SK-N-SH (cell line): Measurements from ENCODE around the gene NTHL1. TPM values are rescaled to one million over a fixed set of nuclear protein-coding genes. Genes with fewer than 3 reads are reported as not detected.

Experiments used
- CTCF ChIA-PET: fragments of 300-600, 350-600 bp; formaldehyde crosslinking; extraction: SDS; loops from one replicate; lab custom pipeline; 2021; lab: Yijun Ruan, JAX
- POLR2A ChIA-PET: fragments of 350-600 bp; sonication (Branson Sonifier 250); formaldehyde crosslinking; extraction: SDS; loops from one replicate; lab custom pipeline; 2020; ENCODE audit warnings: antibody characterized with exemption, inconsistent platforms; lab: Yijun Ruan, JAX
- DNase-seq: peaks from one replicate; pipeline ENCODE4 v3.0.0; 2012
- H2AFZ ChIP-seq: fragments of 200-600 bp; sonication (generic); 2 replicates; pipeline ENCODE4 v1.8.1; 2016; ENCODE audit warnings: antibody characterized with exemption, mild to moderate bottlenecking, low read depth
- H3F3A ChIP-seq: fragments of 200-600 bp; sonication (generic); replicated peaks from 2 replicates; pipeline ENCODE3; 2016; ENCODE audit warnings: antibody characterized with exemption, mild to moderate bottlenecking; ENCODE audit not compliant: insufficient read depth
- H3K27ac ChIP-seq, 2 experiments: fragments of 200-500 bp in 1 of 2; fragments of 200-600 bp in 1 of 2; sonication (Bioruptor generic) in 1 of 2; sonication (generic), shearing (Covaris generic) in 1 of 2; 2 replicates each; pipeline versions ENCODE4 v1.5.1 to v1.6.1; 2014 to 2016; ENCODE audit warnings: low read depth in 2 of 2, inconsistent platforms in 1 of 2, low read length in 1 of 2, mild to moderate bottlenecking in 1 of 2, mixed read lengths in 1 of 2
- H3K27me3 ChIP-seq: fragments of 200-600 bp; sonication (generic), shearing (Covaris generic); 2 replicates; pipeline ENCODE4 v1.6.1; 2016; ENCODE audit warnings: mixed run types; ENCODE audit not compliant: insufficient read depth
- H3K36me3 ChIP-seq, 2 experiments: fragments of 200-500 bp in 1 of 2; fragments of 200-600 bp in 1 of 2; sonication (Bioruptor generic) in 1 of 2; sonication (generic) in 1 of 2; replicated peaks in 1 of 2; 2 replicates each; pipeline versions ENCODE3 to v1.5.1; 2014 to 2016; ENCODE audit warnings: low read length in 1 of 2, mild to moderate bottlenecking in 1 of 2; ENCODE audit not compliant: insufficient read depth in 2 of 2, control insufficient read depth in 1 of 2
- H3K4me1 ChIP-seq, 2 experiments: fragments of 200-500 bp in 1 of 2; fragments of 200-600 bp in 1 of 2; sonication (Bioruptor generic) in 1 of 2; sonication (generic), shearing (Covaris generic) in 1 of 2; 2 replicates each; pipeline versions ENCODE4 v1.5.1 to v1.6.1; 2014 to 2016; ENCODE audit warnings: low read depth in 1 of 2, low read length in 1 of 2, mixed run types in 1 of 2; ENCODE audit not compliant: insufficient read depth in 2 of 2, control insufficient read depth in 1 of 2
- H3K4me2 ChIP-seq: fragments of 200-600 bp; sonication (generic), shearing (Covaris generic); 2 replicates; pipeline ENCODE4 v1.6.1; 2017; ENCODE audit warnings: mixed run types
- H3K4me3 ChIP-seq, 2 experiments: fragments of 200-500 bp in 1 of 2; fragments of 200-600 bp in 1 of 2; sonication (Bioruptor generic) in 1 of 2; sonication (generic), shearing (Covaris generic) in 1 of 2; 2 replicates each; pipeline versions ENCODE4 v1.5.1 to v1.8.1; 2014 to 2016; ENCODE audit warnings: low read depth in 2 of 2, inconsistent platforms in 1 of 2, low read length in 1 of 2, mild to moderate bottlenecking in 1 of 2, mixed read lengths in 1 of 2, moderate library complexity in 1 of 2
- H3K79me2 ChIP-seq: fragments of 200-600 bp; sonication (generic); 2 replicates; pipeline ENCODE4 v1.8.1; 2017; ENCODE audit warnings: mild to moderate bottlenecking; ENCODE audit not compliant: insufficient read depth
- H3K9ac ChIP-seq: fragments of 200-600 bp; sonication (generic); 2 replicates; pipeline ENCODE4 v1.6.1; 2017; ENCODE audit warnings: mixed run types
- H3K9me2 ChIP-seq: fragments of 200-600 bp; sonication (generic); 2 replicates; pipeline ENCODE4 v1.6.1; 2017; ENCODE audit warnings: mixed run types
- H3K9me3 ChIP-seq: fragments of 200-600 bp; sonication (generic); 2 replicates; pipeline ENCODE4 v1.6.1; 2017; ENCODE audit warnings: mixed run types, mild to moderate bottlenecking, moderate library complexity
- H4K20me1 ChIP-seq: fragments of 200-600 bp; sonication (generic); 2 replicates; pipeline ENCODE4 v1.6.1; 2017; ENCODE audit warnings: mild to moderate bottlenecking, mixed run types; ENCODE audit not compliant: insufficient read depth
- ELF1 ChIP-seq: IDR thresholded peaks from 2 replicates; pipeline ENCODE4 v1.4.0; 2012
- EZH2phosphoT487 ChIP-seq: fragments of 200-600 bp; sonication (generic); IDR thresholded peaks from 2 replicates; pipeline ENCODE4 v1.6.1; 2017; ENCODE audit warnings: low read depth, mixed run types, mild to moderate bottlenecking, antibody characterized with exemption, moderate library complexity, borderline replicate concordance
- FOSL2 ChIP-seq: IDR thresholded peaks from 2 replicates; pipeline ENCODE4 v1.4.0; 2012; ENCODE audit warnings: low read depth, mild to moderate bottlenecking, moderate library complexity, borderline replicate concordance
- FOXM1 ChIP-seq: IDR thresholded peaks from 2 replicates; pipeline ENCODE4 v1.4.0; 2012; ENCODE audit warnings: low read depth, mild to moderate bottlenecking
- GABPA ChIP-seq: IDR thresholded peaks from 2 replicates; pipeline ENCODE4 v1.4.0; 2012; ENCODE audit warnings: low read depth, mild to moderate bottlenecking
- IRF3 ChIP-seq: fragments of 150-350 bp; IDR thresholded peaks from 2 replicates; pipeline ENCODE4 v1.6.1; 2016; ENCODE audit warnings: mild to moderate bottlenecking, low read depth, low read length
- MXI1 ChIP-seq: IDR thresholded peaks from 2 replicates; pipeline ENCODE4 v1.6.1; 2012; ENCODE audit warnings: mild to moderate bottlenecking, low read depth, low read length, improper control_type of control experiment
- NRF1 ChIP-seq: IDR thresholded peaks from 2 replicates; pipeline ENCODE4 v1.6.1; 2012; ENCODE audit warnings: low read depth, mild to moderate bottlenecking, low read length
- POLR2AphosphoS5 ChIP-seq: IDR thresholded peaks from 2 replicates; pipeline ENCODE4 v1.6.1; 2012; ENCODE audit warnings: low read depth, low read length
- RCOR1 ChIP-seq: fragments of 150-350 bp; IDR thresholded peaks from 2 replicates; pipeline ENCODE4 v1.6.1; 2017; ENCODE audit warnings: antibody characterized with exemption, low read length
- RFX5 ChIP-seq: IDR thresholded peaks from 2 replicates; pipeline ENCODE4 v1.6.1; 2012; ENCODE audit warnings: mild to moderate bottlenecking, improper control_type of control experiment, low read length
- SIN3A ChIP-seq: IDR thresholded peaks from 2 replicates; pipeline ENCODE4 v1.6.1; 2012; ENCODE audit warnings: low read depth, mild to moderate bottlenecking, low read length, moderate library complexity, borderline replicate concordance
- SMC3 ChIP-seq: IDR thresholded peaks from 2 replicates; pipeline ENCODE4 v1.6.1; 2012; ENCODE audit warnings: low read depth, low read length, improper control_type of control experiment
- TAF1 ChIP-seq: IDR thresholded peaks from 2 replicates; pipeline ENCODE4 v1.6.1; 2012; ENCODE audit warnings: low read depth, mild to moderate bottlenecking, low read length, moderate library complexity, borderline replicate concordance
- TEAD4 ChIP-seq: IDR thresholded peaks from 2 replicates; pipeline ENCODE4 v1.4.0; 2012; ENCODE audit warnings: mild to moderate bottlenecking, borderline replicate concordance; ENCODE audit not compliant: insufficient read depth
- ZBTB33 ChIP-seq: IDR thresholded peaks from 2 replicates; pipeline ENCODE4 v1.4.0; 2012; ENCODE audit warnings: low read depth, borderline replicate concordance
- WGBS: methylation state at CpG from one replicate; pipeline ENCODE4 v1.1.6; 2017; ENCODE audit warnings: low lambda C conversion rate; 5-methylcytosine and 5-hydroxymethylcytosine counted together
- polyA plus RNA-seq, 3 experiments: library from polyadenylated mRNA; depleted of rRNA; stranded (reverse); fragments of >200 nt; gene quantifications; 2 replicates each; pipeline ENCODE4 v1.2.3, GENCODE V29; 2012
- TF ChIP-seq, protein P1 (sequence below): IDR thresholded peaks from 2 replicates; pipeline ENCODE4 v1.4.0; 2012; ENCODE audit warnings: low read depth
- TF ChIP-seq, protein P2 (sequence below): fragments of 150-350 bp; IDR thresholded peaks from 2 replicates; pipeline ENCODE4 v1.6.1; 2017; ENCODE audit warnings: antibody characterized with exemption, low read length, low read depth, borderline replicate concordance
- TF ChIP-seq, protein P3 (sequence below): IDR thresholded peaks from 2 replicates; pipeline ENCODE4 v1.6.1; 2012; ENCODE audit warnings: mild to moderate bottlenecking, low read depth, low read length, moderate library complexity

NTHL1 gene
- polyA plus RNA-seq, 1 of the 3 experiments (the other 2 are of a cell fraction), result 77.3 TPM

DNA sequence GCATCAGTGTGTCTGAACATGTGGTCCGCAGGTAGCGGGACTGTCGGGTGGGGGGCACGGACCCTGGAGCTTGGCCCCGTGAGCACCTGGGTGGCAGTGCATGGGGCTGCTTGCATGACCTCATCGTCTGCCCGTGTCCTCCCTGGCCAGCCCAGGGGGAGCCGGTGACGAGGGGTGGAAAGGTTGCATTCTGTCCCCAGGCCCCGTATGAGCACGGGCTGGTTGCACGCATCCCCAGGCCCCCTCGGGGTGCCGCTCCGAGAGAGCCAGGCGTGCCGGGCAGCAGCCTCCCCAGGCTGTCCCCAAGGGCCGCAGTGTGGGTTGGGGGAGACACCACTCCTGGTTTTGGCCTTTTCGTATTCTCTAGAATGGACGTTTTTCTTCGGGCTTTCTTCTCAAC is 30.1 kb upstream of the NTHL1 start:
- Histone ChIP-seq H3K9ac (no peak overlapping the region), H3K9me2 (no peaks in the 10 kb centered on the region), H3K9me3 (no peaks in the 10 kb centered on the region), H3K4me1 (no peaks in the 10 kb centered on the region), H3F3A (no peaks in the 10 kb centered on the region), H3K4me2 (no peak overlapping the region), H3K36me3 (peaks cover 5 to 83% of the 10 kb centered on the region in 2 experiments), H2AFZ (no peak overlapping the region), H3K27me3 (no peaks in the 10 kb centered on the region), H3K27ac (no peak overlapping the region), H4K20me1 (no peaks in the 10 kb centered on the region), H3K79me2 (no peaks in the 10 kb centered on the region), H3K4me3 (no peak overlapping the region)
- TF ChIP-seq RFX5 (no peak), RCOR1 (no peak), NRF1 (no peak), FOSL2 (no peak), ELF1 (no peak), MXI1 (no peak), FOXM1 (no peak), POLR2AphosphoS5 (no peak), GABPA (no peak), SIN3A (no peak), IRF3 (no peak), TEAD4 (no peak), ZBTB33 (no peak), TAF1 (no peak), EZH2phosphoT487 (no peak), SMC3 (no peak)
- TF ChIP-seq, protein P1, sequence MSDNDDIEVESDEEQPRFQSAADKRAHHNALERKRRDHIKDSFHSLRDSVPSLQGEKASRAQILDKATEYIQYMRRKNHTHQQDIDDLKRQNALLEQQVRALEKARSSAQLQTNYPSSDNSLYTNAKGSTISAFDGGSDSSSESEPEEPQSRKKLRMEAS, result no peak
- TF ChIP-seq, protein P2, sequence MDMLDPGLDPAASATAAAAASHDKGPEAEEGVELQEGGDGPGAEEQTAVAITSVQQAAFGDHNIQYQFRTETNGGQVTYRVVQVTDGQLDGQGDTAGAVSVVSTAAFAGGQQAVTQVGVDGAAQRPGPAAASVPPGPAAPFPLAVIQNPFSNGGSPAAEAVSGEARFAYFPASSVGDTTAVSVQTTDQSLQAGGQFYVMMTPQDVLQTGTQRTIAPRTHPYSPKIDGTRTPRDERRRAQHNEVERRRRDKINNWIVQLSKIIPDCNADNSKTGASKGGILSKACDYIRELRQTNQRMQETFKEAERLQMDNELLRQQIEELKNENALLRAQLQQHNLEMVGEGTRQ, result no peak
- TF ChIP-seq, protein P3, sequence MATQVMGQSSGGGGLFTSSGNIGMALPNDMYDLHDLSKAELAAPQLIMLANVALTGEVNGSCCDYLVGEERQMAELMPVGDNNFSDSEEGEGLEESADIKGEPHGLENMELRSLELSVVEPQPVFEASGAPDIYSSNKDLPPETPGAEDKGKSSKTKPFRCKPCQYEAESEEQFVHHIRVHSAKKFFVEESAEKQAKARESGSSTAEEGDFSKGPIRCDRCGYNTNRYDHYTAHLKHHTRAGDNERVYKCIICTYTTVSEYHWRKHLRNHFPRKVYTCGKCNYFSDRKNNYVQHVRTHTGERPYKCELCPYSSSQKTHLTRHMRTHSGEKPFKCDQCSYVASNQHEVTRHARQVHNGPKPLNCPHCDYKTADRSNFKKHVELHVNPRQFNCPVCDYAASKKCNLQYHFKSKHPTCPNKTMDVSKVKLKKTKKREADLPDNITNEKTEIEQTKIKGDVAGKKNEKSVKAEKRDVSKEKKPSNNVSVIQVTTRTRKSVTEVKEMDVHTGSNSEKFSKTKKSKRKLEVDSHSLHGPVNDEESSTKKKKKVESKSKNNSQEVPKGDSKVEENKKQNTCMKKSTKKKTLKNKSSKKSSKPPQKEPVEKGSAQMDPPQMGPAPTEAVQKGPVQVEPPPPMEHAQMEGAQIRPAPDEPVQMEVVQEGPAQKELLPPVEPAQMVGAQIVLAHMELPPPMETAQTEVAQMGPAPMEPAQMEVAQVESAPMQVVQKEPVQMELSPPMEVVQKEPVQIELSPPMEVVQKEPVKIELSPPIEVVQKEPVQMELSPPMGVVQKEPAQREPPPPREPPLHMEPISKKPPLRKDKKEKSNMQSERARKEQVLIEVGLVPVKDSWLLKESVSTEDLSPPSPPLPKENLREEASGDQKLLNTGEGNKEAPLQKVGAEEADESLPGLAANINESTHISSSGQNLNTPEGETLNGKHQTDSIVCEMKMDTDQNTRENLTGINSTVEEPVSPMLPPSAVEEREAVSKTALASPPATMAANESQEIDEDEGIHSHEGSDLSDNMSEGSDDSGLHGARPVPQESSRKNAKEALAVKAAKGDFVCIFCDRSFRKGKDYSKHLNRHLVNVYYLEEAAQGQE, result no peak
- POLR2A ChIA-PET, result no interaction called here
- CTCF ChIA-PET, result interaction anchor here (1.0 to 3.1 kb wide), 4 partner anchors 9 to 63 kb away, joined by 3 to 10 read pairs (median 5); no protein-coding TSS in a partner anchor
- no peak for DNase-seq
- WGBS, result 95% methylated on average over 13 of the region's 21 CpGs
